Putamen (tissue), 1 donor: Measurements from ENCODE around the gene RIT1.
"Not testable (repeated sequence)": the region's sequence is repeated elsewhere in the genome, so short reads cannot be mapped to it uniquely, and the experiment has no call there.

Source experiments
- DNase-seq: peaks from one replicate; pipeline ENCODE4 v3.0.0-alpha.2; 2016; ENCODE audit warnings: low spot score

RIT1 gene

DNA sequence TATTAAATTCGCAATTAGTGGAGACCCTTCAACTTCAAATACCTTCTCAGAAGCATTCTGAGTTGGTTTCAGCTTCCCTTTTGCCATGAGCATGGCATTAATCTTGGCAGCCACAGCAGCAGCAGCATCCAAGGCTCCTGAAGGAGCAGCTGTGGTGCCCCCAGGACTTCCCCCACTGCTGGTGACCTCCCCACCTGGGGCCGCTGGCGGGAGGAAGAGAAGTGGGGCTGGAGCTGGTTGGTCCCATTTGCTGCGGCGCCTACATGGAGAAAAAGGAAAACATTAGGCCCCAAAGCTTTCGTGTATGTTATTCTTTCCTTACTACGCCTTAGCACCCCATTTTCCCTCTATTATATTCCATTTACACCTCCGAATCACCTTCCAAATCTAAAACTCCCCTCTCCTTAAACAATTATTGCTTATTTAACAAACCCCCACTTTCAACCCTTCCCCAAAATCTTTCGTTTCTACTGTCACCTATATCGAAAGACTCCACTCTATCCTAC is 22.5 kb upstream of the RIT1 start:
- no peak for DNase-seq

GRCh38 chr1:155932487-155932886 is 21.3 kb upstream of the RIT1 start:
- DNase-seq = no peak

DNA sequence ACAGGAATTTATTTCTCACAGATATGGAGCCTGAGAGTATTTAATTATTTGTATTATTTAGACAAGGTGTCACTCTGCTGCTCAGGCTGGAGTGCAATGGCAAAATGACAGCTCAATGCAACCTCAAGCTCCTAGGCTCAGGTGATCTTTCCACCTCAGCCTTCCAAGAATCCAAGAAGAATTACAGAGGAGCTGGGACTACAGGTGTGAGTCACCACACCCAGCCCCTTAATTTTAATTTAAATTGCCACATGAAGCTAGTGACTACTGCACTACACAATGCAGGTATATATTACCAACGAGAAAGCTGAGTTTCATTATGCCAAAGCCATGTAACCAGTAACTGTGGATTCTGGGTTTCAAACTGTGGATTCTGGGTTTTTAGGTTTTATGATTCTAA is 20.9 kb upstream of the RIT1 start:
- no peak for DNase-seq

- no peak for DNase-seq
These were observed 20.3 kb upstream of the RIT1 start for GRCh38 chr1:155931332-155932038.

GRCh38 chr1:155930725-155931124 is 19.6 kb upstream of the RIT1 start:
- DNase-seq = not testable (repeated sequence)

- no peak for DNase-seq
These were observed 17.9 kb upstream of the RIT1 start for GRCh38 chr1:155929057-155929456.

- DNase-seq = no peak
These were observed 14.4 kb upstream of the RIT1 start for GRCh38 chr1:155925506-155925905.

DNA sequence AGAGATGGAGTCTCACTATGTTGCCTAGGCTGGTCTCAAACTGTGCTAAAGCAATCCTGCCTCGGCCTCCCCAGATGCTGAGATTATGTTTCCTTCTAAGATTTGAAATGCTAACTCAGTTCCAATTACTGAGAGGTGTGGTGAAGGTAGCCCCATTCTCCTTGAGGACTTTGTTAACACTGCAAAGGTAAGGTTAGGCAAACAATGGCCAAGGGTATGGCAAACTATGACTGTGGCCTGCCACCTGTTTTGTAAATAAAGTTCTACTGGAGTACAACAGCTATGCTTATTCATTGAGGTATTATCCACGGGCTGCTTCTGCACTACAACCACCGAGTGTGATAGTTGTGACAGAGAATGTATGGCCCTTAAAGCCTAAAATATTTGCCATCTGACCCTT is 9.6 kb upstream of the RIT1 start:
- no peak for DNase-seq

- no peak for DNase-seq
These were observed 8.7 kb upstream of the RIT1 start for GRCh38 chr1:155919801-155920200.

DNA sequence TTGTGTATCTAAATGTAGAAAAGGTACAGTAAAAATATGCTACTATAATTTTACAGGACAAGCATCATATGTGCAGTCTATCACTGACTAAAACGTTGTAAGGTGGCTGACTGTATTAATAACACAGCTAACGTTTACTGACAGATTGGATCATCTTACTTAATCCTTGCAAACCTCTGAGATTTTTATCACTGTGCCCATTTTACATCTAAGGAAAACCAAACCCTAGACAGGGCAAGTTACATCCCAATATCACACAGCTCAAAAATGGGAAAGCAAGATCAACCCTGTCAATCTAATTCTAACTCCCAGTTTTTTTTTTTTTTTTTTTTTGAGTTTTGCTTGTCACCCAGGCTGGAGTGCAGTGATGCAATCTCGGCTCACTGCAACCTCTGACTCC is 7.5 kb upstream of the RIT1 start:
- DNase-seq = no peak

GRCh38 chr1:155913969-155914757 is 3.0 kb upstream of the RIT1 start:
- no peak for DNase-seq

- no peak for DNase-seq
These were observed 947 bp upstream of the RIT1 start for GRCh38 chr1:155912056-155912536.

GRCh38 chr1:155910621-155911121 is 478 bp downstream of the RIT1 start:
- DNase-seq = peak; percentile 37

DNA sequence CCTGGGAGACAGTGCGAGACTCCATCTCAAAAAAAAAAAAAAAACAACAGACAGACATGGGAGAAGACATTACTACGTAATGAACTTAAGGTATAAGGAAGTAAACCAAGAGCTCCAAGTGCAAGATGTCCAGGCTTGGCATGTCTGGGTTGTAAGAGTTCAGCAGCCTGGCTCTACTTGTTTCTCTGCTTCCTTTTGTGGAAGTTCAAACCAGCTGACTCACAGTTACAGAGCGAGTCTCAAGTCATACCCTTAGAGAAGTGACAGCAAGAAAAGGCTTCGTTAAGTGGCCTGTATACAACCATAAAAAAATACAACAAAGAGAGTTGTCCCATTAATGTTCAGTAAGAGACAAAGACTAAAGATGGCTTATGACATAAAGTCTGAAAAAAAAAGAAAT is 1.3 kb downstream of the RIT1 start:
- DNase-seq = peak; percentile 23

DNA sequence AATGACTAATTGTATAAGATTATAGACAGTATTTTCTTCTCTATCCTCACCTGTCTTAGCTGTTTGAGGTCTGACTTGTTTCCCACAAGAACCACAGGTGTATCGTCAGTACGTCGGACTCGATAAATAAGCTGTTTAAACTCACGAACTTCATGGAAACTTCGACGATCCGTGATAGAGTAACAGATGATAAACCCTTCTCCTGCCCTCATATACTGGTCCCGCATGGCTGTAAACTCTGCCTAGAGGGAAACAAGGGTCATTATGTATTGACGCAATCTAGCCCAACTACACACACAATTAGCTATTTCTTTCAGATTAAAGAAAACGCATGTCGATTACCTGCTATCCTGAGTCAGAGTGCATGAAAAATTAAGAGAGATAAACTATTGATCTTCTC is 6.9 kb downstream of the RIT1 start:
- no peak for DNase-seq

DNA sequence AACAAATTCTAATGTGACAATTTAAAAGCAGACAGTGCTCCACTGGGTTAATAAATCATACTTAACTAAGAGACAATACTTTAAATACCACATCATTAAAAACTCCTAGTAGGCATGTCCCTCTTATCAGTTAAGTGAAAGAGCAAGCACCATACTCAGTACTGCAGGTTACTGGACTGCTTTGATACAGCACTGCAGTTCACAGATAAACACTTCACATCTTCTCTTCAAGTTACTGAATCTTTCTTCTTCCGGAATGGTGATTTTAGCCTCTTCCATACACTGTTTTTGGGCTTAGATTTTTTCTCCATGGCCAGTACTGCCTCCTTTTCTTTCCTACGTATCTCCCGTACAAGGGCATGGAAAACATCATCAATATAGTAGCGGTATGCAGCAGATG is 11.0 kb downstream of the RIT1 start:
- DNase-seq = no peak

GRCh38 chr1:155899683-155900082 is 11.5 kb downstream of the RIT1 start:
- no peak for DNase-seq

- no peak for DNase-seq
These were observed 12.3 kb downstream of the RIT1 start for GRCh38 chr1:155898888-155899287.

GRCh38 chr1:155897746-155898145 is 13.4 kb downstream of the RIT1 start:
- no peak for DNase-seq

- not testable (repeated sequence) for DNase-seq
These were observed 14.7 kb downstream of the RIT1 start for GRCh38 chr1:155896476-155896875.

- not testable (repeated sequence) for DNase-seq
These were observed 15.5 kb downstream of the RIT1 start for GRCh38 chr1:155895617-155896016.

- DNase-seq = no peak
These were observed 17.6 kb downstream of the RIT1 start for GRCh38 chr1:155893389-155894142.
